Activated CD4-positive, CD25-positive, alpha-beta regulatory T cell treated with anti-CD3 and anti-CD28 coated beads, Interleukin-2, amount 50 U/mL, for 72 hours (primary cell): Measurements from ENCODE around the gene FLT4.
A peak's percentile ranks its signal among the peaks of the same experiment; 100 is the strongest.

ENCODE experiments used
- DNase-seq: peaks from one replicate; pipeline ENCODE4 v3.0.0; 2021

FLT4 gene

GRCh38 chr5:180603076-180603594 lies 46.3 kb downstream of the FLT4 start:
- peak; percentile 15 for DNase-seq

GRCh38 chr5:180602481-180603075 lies 46.8 kb downstream of the FLT4 start:
- DNase-seq: peak; percentile 5

GRCh38 chr5:180601591-180602480 lies 47.6 kb downstream of the FLT4 start:
- DNase-seq: no peak

GRCh38 chr5:180600554-180601041 lies 48.8 kb downstream of the FLT4 start:
- no peak for DNase-seq

GRCh38 chr5:180599981-180600553 lies 49.3 kb downstream of the FLT4 start:
- DNase-seq: no peak

DNA sequence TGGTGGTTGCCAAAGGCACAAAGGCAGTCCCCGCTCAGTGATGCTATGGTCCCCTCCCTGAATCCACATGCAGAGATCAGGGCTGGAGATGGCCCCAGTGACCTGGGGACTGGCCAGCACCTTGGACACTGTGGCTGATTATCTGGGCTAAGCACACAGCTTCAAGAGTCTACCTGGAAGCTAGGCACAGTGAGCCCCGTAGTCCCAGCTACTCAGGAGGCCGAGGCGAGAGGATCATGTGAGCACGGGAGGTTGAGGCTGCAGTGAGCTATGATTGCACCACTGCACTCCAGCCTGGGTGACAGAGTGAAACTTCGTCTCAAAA lies 49.8 kb downstream of the FLT4 start:
- no peak for DNase-seq

DNA sequence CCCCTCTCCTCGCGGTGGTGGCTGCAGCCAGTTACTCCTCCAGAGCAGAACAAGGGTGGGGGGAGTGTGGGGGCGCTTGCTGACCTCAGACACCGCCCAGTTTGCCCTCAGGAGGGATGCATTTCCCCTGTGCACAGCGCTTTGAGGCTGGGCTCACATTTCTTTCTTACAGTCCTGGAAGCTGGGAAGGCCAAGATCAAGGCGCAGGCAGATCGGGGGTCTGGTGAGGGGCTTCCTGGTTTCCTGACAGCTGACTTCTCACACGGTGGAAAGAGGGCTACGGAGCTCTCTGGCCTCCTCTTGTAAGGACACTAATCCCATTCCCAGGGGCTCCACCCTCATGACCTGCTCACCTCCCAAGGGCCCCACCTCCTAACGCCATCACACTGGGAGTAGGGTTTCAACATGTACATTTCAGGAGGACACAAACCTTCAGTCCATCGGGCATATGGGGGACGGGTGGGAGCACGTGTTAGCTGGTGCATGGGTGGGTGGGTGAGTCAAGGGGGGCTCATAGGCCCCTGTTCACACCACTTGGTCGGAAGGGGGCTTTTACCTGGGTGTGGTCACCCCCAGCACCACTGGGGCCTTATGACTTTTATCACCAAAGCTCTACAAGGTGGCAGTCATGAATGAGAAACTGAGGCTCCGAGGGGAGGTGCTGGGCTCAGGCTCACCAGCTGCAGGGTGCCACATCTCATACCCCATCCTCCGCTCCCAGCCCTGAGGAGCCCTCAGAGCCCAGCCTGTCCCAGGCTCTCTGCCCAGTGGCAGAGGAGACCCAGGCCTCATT lies 50.4 kb downstream of the FLT4 start:
- DNase-seq: no peak

DNA sequence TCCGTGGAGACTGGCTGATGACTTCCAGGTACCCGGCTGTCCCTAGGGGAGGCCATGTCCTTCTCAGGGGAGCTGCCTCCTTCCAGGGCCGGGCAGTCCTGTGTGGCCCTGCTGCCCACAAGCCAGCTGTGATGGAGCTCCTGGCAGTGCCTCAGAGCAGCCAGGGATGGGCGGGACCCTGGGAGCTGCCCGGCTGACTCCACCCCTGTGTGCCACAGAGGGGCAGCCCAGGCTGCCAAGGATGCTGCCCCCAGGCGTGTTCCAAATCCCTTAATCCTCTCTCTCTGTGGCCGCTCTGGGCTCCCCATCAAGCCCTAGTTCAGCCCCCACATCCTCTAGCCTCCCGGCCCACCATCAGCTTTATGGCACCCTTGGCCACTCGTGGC lies 51.1 kb downstream of the FLT4 start:
- no peak for DNase-seq

- no peak for DNase-seq
Observed at GRCh38 chr5:180596668-180597231, 52.6 kb downstream of the FLT4 start.

DNA sequence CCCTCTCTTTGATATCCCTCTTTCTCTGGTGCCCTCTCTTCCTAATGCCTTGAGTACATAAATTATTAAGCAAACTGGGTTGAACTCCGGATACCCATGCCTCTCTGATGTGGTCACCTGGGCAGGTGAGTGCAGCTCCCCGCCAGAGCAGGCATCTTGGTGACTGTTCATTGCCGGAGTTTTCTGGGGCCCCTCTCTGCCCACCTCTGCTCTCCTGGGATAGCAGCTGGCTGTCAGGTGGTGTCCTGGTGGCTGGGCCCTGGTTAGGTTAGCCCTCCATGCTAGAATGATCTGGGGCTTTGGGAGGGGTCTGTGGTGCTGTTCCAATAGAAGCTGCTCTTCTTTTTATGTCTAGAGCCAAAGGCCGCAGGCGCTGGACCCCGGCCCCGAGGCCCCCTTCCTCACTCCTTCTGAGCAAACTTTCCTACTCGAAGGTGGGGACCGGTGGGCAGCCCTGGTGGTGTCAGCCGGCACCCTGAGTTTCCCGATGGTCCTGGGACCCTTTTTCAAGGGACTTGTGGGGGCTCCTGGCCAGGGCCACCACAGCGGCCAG lies 53.2 kb downstream of the FLT4 start:
- DNase-seq: no peak

GRCh38 chr5:180595381-180596114 lies 53.9 kb downstream of the FLT4 start:
- DNase-seq: no peak

DNA sequence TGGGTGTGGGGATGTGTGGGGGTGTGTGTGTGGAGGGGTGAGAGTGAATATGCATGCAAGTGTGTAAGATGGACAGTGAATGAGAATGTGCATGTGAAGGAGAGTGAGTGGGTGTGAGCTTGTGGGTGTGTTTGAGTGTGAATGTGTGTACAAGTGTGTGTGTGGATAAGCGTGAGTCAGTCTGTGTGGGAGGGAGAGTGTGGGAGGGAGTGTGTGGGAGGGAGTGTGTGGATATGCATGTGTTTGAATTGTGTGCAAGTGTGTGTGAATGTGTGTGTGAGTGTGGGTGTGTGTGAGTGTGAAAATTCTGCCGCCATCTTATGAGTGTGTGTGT lies 54.4 kb downstream of the FLT4 start:
- no peak for DNase-seq

DNA sequence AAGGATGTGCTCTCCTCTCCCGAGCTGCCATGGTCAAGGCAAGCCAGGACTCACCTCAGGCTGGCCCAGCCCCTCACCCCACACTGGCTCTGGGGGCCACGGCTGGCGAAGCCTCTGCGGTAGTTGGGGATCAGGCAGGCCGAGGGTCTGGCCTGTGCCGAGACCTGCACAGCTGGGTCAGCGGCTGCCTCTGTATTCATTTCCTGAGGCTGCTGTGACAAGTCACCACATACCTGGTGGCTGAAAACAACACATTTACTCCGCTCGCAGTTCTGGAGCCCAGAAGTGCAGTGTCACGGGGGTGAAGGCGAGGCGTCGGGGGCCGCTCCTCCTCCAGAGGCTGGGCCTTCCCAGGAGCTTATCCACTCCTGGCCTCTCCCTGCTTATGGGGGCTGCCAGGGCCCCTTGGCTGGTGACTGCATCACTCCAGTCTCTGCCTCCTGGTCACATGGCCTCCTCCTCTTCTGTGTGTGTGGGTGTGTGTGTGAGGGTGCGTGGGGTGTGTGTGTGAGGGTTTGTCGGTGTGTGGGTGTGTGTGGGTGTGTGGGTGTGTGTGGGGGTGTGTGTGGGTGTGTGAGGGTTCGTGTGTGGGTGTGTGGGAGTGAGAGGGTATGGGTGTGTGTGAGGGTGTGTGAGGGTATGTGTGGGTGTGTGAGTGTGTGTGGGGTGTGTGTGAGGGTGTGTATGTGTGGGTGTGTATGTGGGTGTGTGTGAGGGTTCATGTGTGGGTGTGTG lies 54.9 kb downstream of the FLT4 start:
- DNase-seq: no peak

GRCh38 chr5:180593446-180594206 lies 55.8 kb downstream of the FLT4 start:
- DNase-seq: no peak

DNA sequence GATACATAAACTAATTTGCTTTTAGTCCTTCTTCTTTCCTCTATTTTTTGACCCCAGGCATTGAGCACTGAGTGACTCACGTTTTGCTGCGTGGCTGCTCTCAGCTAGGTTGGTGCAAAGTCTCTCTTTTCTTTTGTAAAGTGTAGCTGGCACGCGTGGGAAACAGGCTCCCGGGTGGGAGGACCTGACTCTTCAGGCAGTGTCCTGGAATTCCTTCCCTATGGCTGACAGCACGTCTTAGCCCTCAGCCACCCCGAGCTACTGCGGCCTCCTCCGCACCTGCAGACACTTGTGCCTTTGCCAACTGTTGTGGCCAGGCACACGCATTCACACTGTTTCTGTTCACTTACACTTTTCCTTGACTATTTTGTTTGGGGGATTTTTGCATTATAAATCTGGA lies 57.2 kb downstream of the FLT4 start:
- DNase-seq: no peak

- DNase-seq: no peak
Observed at GRCh38 chr5:180591311-180591887, 58.0 kb downstream of the FLT4 start, which contains the start of gene SCGB3A1. SCGB3A1 (minus strand) TSS chr5:180591499; CDS start chr5:180591462, 37 bp downstream.

GRCh38 chr5:180590543-180591310 lies 58.7 kb downstream of the FLT4 start:
- no peak for DNase-seq

DNA sequence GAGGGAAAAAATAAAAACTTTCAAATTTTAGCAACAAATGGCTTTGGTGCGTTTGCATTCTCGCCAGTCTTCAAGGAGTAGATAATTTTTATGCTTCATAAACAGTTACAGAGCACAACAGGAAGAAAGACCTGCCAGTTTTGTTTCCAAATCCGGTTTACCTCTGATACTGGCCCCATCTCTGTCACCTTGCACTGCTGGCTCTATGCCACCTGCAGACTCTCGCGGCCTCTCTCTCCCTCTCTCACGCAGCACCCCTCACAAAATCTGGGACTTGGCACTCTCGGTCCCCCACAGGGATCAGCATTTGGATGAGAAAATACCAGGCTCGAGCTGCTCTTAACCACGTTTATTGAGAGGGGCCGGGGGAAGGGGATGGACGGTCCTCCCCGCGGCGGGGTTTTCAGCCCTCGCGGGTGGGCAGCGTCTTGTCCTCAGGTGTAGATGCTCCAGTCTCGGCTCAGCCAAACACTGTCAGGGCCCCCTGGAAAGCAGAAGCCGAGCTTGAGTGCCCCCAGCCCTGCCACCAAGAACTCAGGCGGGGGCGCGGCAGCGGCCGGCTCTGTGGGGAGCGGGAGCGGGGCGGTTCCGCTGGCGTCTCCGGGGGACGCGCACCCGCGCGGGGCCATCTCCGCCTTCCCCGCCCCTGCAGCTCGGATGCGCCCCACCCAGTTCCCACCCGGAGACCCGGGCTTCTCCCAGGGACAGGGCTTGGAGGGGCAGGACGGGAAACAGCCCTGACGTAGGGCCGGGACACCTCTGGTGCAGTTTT lies 59.4 kb downstream of the FLT4 start:
- no peak for DNase-seq
